Amygdala (tissue), 56 donors: ENCODE data around the gene LY86.

Experiments
- DNase-seq, 56 donors: peaks; one replicate each; lab custom pipeline; 2025; lab: John Stamatoyannopoulos, UW

LY86 gene

DNA sequence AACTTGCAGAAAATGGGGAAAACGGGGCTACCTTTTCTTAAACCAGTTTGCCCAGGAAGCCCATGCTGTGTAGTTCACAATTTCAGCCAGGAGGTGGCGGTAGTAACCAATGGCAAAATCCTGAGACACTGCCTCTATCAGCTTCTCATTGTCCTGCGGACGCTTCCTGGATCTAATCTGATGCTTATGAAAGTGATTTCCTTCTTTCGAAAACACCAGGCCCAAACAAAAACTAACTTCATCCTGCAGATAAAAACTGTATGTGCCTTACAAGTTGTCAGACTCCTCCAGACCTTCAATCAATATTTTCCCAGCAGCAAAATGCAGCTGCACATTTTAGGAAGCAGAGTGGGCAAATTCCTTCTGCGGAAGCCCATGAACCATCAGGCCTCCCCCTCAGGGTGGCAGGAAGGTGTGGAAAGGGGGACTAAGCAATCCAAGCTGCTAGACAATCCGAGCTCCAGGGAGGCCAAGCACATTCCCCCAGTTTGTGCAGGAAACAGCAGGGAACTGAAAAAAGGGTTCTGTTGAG lies 88.5 kb downstream of the LY86 start:
- DNase-seq = peak in 44 of 56 donors; percentile 8 to 92 (median 54)

DNA sequence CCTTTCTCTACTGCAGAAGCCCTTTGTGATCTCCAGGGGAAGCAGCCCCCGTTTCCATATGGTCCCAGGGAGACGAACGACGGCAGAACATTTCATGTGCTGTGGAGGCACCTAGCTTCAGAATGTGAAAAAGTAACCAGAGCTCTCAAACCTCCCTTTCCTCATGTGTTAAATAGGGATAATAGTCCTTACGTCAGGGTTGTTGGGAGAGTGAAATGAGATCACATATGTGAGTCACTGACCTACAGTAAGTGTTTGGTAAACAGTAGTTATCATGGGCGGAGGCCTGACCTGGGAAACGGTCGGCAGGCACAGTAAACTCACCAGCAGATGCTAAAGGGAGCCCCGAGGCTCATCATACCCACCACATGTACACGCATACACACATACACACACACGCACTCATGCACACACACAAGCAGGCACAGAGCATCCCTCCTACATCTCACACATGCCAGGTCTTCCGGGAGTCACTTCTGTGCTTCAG lies 89.7 kb downstream of the LY86 start:
- DNase-seq = no peak

DNA sequence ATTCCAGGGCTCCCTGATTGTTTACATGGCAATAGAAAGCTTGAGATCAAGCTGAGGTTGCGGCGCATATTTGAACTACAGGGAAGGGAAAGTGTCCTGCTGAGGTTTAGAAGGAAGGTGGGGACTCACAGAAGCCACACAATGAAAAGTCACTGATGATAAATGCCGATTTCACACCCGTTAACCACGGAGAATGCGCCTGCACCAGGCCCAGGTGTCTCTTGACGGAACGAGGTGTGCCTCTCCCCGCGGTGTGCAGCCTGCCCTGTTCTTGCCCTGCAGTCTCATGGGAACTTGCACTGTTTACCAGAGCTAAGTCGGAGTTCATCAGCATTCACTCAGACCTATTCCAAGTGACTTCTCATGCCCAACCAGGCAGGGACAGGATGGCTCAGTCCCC lies 90.3 kb downstream of the LY86 start:
- no peak for DNase-seq

DNA sequence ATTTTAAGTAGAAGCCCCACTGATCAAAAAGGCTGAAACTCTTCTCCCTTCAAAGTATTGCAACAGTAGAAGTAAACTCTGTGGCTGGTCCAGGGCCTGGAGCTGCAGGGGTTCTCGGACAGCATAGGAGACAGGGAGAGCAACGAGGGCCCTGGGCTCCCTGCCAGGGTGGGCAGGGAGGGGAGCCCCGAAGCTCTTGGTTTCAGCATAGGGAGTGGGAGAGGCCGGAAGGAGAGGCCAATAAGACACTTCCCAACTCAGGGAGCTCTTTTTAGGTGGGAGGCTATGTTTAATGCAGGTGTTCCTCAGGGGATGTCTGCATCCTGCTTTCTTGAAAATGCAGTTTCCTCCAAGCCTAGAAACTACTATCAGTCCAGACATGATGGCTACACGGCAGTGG lies 91.1 kb downstream of the LY86 start:
- no peak for DNase-seq

DNA sequence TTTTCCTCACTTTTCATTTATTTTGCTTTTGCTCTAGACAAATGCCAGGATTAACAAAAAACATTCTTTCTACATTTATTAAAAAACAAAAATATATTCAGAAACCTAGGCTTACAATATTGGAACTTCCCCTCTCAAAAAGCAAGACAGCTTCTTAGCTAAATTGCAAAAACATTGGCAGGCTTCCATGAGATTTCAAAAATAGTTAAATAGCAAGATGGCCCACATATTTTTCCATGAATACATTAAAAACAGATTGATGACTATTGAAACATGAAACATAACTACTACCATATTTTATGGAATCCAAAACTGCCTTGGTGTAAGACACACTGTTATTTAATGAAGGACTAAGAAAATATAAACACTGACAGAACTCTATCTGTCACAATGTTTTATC lies 92.0 kb downstream of the LY86 start:
- no peak for DNase-seq

DNA sequence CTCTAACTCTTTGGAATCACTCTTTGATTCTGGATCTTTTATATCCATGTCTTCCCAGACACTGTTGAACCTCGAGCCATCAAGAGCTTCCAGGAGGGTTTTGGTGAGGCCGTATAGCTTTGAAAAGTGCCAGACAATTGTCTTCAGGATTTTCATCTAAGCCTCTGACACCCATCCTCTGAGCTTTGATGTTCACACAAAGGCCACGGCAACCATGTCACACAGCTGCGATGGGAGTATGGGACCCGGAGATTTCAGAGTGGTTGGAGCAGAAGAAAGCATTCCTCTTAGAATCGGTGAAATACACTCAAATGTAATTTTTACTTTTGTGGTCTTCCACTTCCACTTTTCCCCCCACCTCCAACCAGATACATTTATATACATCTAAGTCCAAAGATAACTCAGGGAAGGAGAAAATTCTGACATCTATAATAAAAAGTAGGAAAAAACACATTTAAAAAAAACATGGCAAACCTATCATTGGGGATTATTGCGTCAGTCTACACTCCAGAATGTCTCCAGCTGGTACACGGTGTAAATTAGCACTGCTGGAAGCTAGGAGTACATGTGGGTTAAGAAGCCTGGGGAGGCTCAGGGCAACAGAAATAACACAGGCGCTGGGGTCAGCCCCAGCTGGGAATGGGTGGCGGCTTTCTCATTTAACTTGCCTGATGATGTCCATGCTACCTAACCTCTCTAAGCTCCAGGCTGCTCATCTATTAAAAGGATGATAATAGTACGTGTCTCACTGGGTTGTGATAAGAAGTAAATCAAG lies 92.7 kb downstream of the LY86 start:
- no peak for DNase-seq

DNA sequence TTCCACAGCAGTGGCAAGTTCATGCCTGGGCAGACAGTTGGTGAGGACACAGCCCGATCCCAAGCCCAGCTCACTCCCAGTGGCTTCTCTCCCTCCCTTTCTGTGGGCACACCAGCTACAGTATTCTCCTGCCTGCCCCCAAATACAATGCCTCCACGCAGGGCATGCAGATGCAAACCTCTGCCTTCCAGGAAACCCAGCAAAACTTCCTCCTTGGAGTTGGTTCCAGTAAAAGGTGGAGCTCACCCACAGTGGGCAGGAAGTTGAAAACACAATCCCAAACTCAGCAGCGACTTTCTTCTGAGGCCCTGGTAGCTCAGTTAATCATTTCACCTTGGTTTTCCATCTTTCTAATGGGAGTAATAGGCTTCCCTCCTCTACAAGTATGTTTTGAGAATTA lies 93.7 kb downstream of the LY86 start:
- DNase-seq = no peak

DNA sequence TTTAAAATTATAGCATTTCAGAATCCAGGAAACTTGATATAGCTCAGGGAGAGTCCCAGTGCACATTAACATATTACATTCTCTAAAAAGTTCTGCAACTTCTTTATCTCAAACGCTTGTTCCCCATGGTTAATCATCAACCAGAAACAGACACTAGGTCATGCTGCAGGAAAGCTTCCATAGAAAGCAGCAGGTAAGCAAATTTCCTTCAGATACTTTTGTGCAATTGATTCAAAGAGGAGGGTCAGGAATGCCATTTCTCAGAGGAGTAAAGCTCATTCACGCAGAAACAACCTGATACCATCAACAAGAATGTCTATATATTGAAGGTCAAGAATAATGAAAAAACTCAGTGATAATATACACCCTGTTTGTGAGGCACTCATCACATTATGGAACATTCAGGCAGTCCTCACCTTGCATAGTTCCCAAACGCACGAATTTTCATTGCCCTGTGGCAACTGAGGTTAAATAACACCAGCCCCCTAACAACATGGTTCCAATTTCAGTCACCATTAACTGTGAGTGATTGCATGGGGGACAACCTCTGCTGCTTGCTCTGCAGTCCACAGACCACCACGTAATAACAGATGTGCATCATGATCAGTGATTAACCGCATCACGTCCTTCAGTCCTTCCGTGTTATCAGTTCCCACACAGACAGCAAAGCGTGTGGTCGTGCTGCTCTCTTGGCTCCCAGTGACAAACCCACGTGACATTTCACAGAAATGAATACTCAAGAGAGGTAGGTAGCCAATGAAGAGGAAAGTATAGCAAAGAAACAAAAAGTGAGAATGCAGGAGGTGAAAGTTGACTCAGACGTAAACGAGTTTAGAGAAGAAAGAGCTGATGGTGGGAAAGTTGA lies 95.7 kb downstream of the LY86 start:
- no peak for DNase-seq

DNA sequence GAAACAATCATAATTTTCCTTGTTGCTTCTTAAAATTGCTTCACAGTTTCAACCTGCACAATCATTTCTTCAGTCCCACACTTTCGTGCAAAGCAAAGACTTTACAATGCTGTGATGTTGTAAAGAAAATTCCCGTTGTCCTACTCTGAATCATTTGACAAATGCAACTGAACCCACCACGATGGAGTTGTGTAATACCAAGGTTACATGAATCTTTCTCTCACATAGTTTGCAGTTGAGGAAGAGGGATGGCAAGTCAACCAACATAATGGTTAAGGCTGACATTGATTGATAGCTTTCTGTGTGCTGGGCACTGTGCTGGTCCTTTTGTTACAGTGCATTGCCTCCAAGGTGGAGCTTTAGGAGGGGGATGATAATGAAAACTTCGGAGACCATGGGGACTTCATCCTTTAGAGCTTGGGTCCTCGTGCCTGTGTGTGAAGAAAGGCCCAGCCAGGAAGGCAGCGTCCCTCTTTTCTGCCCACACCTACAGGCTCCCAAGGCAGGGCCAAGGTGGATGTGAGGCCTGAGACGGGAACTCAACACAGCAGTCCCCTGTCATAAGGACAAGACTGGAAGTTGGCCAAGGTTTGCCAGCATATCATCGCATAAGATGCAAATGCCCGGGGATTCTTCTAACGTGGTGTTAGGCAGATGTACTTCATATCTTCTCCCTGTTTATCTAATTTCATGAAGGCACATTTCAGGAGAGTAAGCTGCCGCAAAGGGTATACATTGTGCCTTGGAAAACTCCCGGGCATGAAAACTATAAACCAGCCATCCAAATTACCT lies 96.9 kb downstream of the LY86 start:
- no peak for DNase-seq

DNA sequence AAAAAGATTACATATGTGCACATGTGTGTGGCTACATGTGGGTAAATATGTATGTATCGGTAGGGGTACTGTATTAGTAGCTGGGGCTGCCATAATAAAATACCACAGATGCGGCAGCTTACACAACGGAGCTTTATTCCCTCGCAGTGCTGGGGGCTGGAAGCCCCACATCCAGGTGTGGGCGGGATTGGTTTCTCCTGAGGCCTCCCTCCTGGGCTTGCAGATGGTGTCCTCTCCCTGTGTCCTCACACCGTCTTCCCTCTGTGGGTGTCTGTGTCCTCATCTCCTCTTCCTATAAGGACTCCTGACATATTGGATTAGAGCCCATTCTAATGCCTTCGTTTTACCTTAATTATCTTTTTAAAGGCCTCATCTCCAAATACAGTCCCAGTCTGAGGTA lies 97.7 kb downstream of the LY86 start:
- no peak for DNase-seq

DNA sequence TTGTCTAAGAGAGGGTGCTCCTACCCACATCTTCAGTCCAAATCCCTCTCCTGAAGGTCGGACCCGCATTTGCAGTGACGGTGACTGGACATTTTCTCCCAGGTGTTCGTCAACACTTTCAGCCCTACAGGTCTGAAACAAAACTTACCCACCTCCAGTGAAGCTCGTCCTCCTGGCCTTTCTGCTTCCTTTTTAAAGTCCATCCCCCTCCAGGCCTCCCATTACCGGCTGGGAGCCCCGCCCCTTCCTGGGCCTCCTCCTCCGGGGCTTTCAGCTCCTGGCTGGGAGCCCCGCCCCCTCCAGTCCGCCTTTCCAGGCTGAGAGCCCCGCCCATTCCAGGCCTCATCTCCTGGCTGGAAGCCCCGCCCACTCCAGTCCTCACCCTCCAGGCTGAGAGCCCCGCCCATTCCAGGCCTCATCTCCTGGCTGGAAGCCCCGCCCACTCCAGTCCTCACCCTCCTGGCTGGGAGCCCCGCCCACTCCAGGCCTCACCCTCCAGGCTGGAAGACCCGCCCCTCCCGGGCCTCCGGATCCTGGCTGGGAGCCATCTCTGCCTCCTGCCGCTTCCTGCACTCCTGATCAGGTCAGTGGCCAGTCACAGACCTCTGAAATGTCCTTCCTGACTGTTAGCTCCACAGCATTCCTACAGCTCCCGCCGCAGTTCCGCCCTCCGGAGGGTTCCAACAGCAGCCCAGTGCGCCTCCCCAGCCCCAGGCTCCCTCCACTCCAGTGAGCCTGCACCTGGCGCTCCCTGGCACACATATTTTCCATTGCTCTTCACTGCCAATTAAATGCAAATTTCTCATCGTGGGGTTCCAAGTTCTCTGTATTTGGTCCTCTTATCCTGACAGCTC lies 98.5 kb downstream of the LY86 start:
- DNase-seq = peak in 16 of 56 donors; percentile 11 to 85 (median 24)

DNA sequence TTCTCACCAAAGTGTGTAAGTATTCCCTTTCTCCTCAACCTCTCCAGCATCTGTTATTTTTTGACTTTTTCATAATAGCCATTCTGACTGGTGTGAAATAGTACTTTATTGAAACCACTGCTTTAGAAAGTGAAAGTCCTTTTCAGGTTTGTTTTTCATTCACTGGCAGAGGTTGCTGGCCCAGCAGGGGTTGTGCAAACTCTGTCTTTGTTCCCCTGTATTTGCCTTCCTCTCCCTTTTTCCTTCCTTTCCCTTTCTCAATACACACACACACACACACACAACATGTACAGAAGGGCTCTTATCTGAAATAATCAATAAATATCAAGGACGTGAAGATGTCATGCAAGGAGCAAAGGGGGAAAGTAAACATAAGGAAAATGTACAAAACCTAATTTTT lies 99.8 kb downstream of the LY86 start:
- DNase-seq = no peak

DNA sequence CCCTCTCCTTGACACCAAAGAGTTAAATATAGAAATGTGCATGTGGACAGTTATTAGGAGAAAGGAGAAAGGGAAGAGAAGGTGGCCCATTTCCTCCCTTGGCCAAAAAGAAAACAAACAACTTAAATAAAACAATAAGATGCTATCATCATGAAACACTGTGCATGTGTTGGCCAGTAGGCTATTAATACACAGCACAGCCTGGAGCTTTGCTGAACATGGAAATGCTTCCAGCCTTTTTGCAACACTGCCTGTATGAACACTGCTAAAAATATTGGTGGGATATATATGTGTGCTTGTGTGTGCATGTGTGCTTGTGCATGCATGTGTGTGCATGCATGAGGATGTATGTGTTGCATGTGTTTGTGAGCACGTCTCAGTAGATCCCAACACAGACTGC lies 100.4 kb downstream of the LY86 start:
- no peak for DNase-seq

DNA sequence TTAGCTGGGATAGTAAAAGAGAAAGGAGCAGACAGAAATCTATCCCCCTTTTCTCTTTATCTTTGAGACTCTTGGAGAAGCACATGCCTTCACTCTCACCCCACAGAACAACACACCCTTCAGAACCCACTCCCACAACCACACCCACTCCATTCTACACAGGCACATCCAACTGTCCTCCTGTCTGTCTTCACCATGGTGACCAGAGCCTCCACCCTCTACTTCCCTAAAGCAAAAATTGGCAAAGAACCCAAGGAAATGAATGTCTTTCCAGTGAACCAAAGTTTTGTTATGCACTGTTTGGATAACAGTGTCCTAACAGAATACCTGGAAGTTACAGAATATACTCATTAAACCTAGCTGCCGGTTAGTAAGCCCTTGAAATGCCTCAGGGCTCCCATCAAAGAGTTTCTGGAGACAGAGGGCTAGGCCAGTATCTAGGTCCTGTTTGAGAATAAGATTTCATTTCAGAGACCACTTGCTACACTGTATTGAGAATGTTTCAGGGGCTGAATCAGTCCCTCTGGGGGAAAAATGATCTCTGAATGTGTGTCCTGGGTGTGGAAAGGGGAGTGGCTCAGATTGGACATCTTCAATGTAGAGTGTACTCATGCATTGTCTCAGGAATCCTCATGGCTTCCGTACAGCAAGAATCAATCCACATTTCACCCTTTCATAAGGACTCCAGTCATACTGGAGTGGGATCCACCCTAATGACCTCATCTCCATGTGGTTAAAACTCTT lies 101.1 kb downstream of the LY86 start:
- peak in 1 of 56 donors; percentile 19 for DNase-seq

DNA sequence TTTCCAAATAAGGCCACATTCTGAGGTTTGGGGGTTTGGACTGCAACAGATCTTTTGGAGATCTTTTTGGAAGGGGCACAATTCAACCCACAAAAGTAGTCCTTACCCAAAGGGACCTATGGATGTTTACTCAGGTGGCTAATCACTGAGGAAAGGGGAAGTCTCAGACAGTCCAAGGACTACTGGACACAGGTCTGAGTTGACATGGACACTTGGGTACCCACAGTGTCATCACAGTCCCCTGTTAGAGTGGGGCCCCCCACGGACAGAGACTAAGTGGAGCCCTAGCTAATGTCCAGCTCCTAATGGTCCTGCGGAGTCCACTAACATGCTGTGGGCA lies 101.6 kb downstream of the LY86 start:
- DNase-seq = no peak

DNA sequence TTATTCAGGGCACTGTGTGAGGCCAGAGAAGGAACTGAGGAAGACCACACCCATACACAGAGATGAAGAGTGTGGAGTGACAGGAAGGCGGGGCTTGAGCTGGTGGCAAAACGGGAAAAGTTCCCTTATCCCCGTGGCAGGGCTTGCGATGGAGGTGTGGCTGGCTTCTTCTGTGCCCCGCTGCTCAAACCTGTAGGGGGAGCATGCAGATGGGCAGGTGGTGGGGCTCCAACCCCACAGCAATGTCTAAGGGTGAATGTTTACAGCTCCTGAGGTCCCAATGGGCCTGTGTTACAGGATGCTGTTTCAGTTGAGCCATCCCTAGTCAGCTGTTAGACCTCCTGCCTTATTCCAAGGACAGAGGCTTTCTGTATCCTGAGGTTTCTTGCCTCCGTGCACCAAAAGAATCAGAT lies 105.9 kb downstream of the LY86 start:
- DNase-seq = no peak

DNA sequence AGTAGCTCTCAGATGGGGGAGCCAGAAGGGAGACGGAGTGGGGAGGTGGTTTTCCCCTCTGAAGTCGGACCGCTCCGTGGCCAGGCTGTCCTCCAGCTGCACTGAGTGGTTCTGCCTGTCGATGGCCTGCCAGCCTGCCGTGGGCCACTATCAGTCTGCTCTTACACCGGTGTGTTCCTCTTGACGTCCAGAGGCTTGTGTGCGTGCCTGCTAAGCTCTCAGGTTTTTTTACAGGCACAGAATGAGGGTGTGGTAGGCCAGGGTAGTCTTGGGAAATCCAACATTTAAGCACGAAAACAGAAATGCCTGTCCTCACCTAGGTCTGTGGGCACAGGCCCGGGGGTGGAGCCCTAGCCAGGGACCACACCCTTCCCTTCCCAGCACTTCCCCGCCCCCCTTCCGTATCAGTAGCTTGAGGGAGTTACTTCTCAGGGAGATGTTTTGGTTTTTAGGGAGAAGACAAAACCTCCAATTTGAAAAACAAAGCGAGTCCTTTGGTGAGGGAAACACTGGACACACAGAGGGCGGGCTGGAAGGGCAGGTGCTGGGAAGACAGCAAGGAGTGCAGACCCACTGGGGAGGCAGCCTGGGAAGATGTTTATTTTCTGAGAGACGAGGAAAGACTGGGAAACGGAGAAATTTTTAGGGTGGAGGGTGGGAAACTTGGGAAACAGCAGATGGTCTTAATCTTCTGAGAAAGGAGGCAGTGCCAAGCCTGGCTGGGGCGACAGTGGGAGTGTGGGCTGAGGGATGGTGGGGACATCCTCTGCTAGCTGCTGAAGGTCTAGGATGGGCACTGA lies 106.5 kb downstream of the LY86 start:
- no peak for DNase-seq

DNA sequence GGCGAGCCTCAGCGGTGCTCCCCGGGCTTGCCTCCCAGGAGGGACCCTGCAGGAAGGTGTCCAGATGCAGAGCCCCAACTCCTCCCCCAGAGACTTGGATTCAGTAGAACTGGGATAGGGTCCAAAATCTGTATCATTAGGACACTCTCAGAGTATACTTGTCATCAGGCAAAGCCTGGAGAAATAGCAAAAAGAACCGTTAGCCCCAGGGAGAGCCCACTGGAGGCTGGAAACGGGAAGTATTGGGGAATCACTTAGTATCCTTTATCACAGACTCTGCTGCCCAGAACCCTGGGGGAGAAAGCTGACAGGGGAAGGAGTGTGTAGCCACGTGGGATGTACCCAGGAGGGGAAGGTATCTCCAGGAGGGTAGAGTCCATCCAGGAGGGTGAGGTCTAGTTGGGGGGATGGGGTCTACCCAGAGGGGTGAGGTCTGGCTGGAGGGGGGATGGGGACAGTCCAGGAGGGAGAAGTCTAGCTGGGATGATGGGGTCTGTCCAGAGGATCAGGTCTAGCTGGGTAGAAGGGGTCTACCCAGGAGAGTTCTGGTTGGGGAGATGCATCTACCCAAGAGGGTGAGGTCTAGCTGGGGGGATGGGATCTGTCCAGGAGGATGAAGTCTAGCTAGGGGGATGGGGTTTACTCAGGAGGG lies 107.2 kb downstream of the LY86 start:
- DNase-seq = no peak
